Endothelial cell of umbilical vein (primary cell): ENCODE results near the gene GPR137C. TPM values are rescaled to one million over a fixed set of nuclear protein-coding genes. Genes with fewer than 3 reads are reported as not detected.

Experiments used
- BruUV-seq: library from RNA; stranded (reverse); fragments of 400-500 nt; replicated peaks from 2 replicates; lab custom pipeline; 2021; lab: Mats Ljungman, UMichigan
- CTCF ChIA-PET: fragments of 300-600, 350-600 bp; sonication (Branson Sonifier 250); formaldehyde crosslinking; loops from one replicate; lab custom pipeline; 2021; ENCODE audit warnings: antibody characterized with exemption, inconsistent platforms; lab: Charles Lee
- POLR2A ChIA-PET: fragments of 300-600, 350-600 bp; sonication (Branson Sonifier 250); formaldehyde crosslinking; loops from one replicate; lab custom pipeline; 2021; ENCODE audit warnings: antibody characterized with exemption, inconsistent platforms; lab: Charles Lee
- DNase-seq: peaks from one replicate; pipeline ENCODE4 v3.0.0-alpha.2; 2011; ENCODE audit warnings: low read depth, low spot score
- FAIRE-seq: peaks from 2 replicates; lab custom pipeline; 2011; peaks lifted over from hg19 to GRCh38; lab: Jason Lieb, UNC
- H2AFZ ChIP-seq: 2 replicates; pipeline ENCODE4 v1.6.0; 2012; ENCODE audit warnings: low read depth, low read length, control low read depth, inconsistent platforms
- H3K27ac ChIP-seq: 2 replicates; pipeline ENCODE4 v1.5.1; 2011; ENCODE audit warnings: low read depth, mild to moderate bottlenecking, control low read depth, low read length, moderate library complexity; ENCODE audit not compliant: insufficient read depth
- H3K27me3 ChIP-seq, 2 experiments: 2 replicates each; pipeline versions ENCODE4 v1.6.0 to v1.6.1; 2011; ENCODE audit warnings: low read length in 2 of 2, mixed read lengths in 1 of 2; ENCODE audit not compliant: control insufficient read depth in 2 of 2, insufficient read depth in 2 of 2
- H3K36me3 ChIP-seq, 2 experiments: 2 replicates in 1 of 2; 3 replicates in 1 of 2; pipeline ENCODE4 v1.5.1; 2011; ENCODE audit warnings: low read length in 2 of 2, mild to moderate bottlenecking in 1 of 2, moderate library complexity in 1 of 2; ENCODE audit not compliant: control insufficient read depth in 2 of 2, insufficient read depth in 2 of 2; ENCODE audit errors: extremely low read depth in 1 of 2
- H3K4me1 ChIP-seq: 3 replicates; pipeline ENCODE4 v1.5.1; 2011; ENCODE audit warnings: mild to moderate bottlenecking, low read length; ENCODE audit not compliant: control insufficient read depth, insufficient read depth; ENCODE audit errors: extremely low read depth
- H3K4me2 ChIP-seq: 2 replicates; pipeline ENCODE4 v1.6.1; 2011; ENCODE audit warnings: low read length, control low read depth, mixed read lengths; ENCODE audit not compliant: insufficient read depth
- H3K4me3 ChIP-seq, 3 experiments: fragments of 200-600 bp in 1 of 3; sonication (generic), shearing (Covaris generic) in 1 of 3; replicated peaks in 1 of 3; 2 replicates each; pipeline ENCODE4 v1.5.1; 2011 to 2016; ENCODE audit warnings: control low read depth in 3 of 3, low read length in 3 of 3, mild to moderate bottlenecking in 2 of 3, inconsistent platforms in 1 of 3, low read depth in 1 of 3, moderate library complexity in 1 of 3; ENCODE audit not compliant: insufficient read depth in 1 of 3
- H3K79me2 ChIP-seq: 2 replicates; pipeline ENCODE4 v1.6.0; 2012; ENCODE audit warnings: low read length, inconsistent platforms; ENCODE audit not compliant: control insufficient read depth, insufficient read depth
- H3K9ac ChIP-seq: replicated peaks from 2 replicates; pipeline ENCODE3; 2011; ENCODE audit warnings: low read length, control low read depth; ENCODE audit not compliant: insufficient read depth; ENCODE audit errors: extremely low read depth
- H3K9me1 ChIP-seq: replicated peaks from 3 replicates; pipeline ENCODE4 v1.6.0; 2011; ENCODE audit warnings: mild to moderate bottlenecking, low read length; ENCODE audit not compliant: control insufficient read depth, insufficient read depth; ENCODE audit errors: extremely low read depth
- H3K9me3 ChIP-seq: replicated peaks from 2 replicates; pipeline ENCODE4 v1.5.1; 2012; ENCODE audit warnings: low read length, inconsistent platforms; ENCODE audit not compliant: control insufficient read depth, insufficient read depth
- H4K20me1 ChIP-seq: replicated peaks from 2 replicates; pipeline ENCODE3; 2011; ENCODE audit warnings: mild to moderate bottlenecking, low read length; ENCODE audit not compliant: control insufficient read depth, insufficient read depth; ENCODE audit errors: extremely low read depth
- GATA2 ChIP-seq: IDR thresholded peaks from 2 replicates; pipeline ENCODE4 v1.7.0; 2011; ENCODE audit warnings: low read depth, mild to moderate bottlenecking, moderate library complexity, mixed read lengths, low read length; ENCODE audit not compliant: insufficient read length, insufficient read depth
- MYC ChIP-seq: IDR thresholded peaks from one replicate; pipeline ENCODE4 v1.6.1; 2011; ENCODE audit warnings: mild to moderate bottlenecking, low read depth, low read length
- POLR2A ChIP-seq: IDR thresholded peaks from 2 replicates; pipeline ENCODE4 v1.6.1; 2012; ENCODE audit warnings: low read depth, mild to moderate bottlenecking, control low read depth, low read length
- POLR2AphosphoS5 ChIP-seq: IDR thresholded peaks from 2 replicates; pipeline ENCODE4 v1.6.1; 2012; ENCODE audit warnings: low read depth, mild to moderate bottlenecking, control low read depth, low read length, moderate library complexity; ENCODE audit not compliant: insufficient read depth
- dilution Hi-C: fragments of 300-500 bp; cut with MboI; formaldehyde crosslinking; loops from one replicate; pipeline ENCODE4 v1.15.0; 2019; ENCODE audit warnings: low sequenced_read_pairs; ENCODE audit not compliant: extremely low pct_ligation_motif_present
- intact Hi-C: fragments of 100-400 bp; cut with micrococcal nuclease; formaldehyde crosslinking; loops from one replicate; pipeline ENCODE4 v1.10.0; 2022
- polyA plus RNA-seq, 4 experiments: library from polyadenylated mRNA; depleted of rRNA in 3 of 4; stranded (reverse) in 3 of 4; unstranded in 1 of 4; fragments of >200 nt; gene quantifications; 2 replicates each; pipeline versions ENCODE4 v1.2.1 to v1.2.3, GENCODE V29; 2011 to 2012; ENCODE audit warnings: missing spikeins in 1 of 4
- total RNA-seq: library from RNA; stranded (reverse); gene quantifications from 2 replicates; pipeline ENCODE4 v1.2.3, GENCODE V29; 2021
- TF ChIP-seq, protein P1 (sequence below): IDR thresholded peaks from 2 replicates; pipeline ENCODE4 v1.6.1; 2011; ENCODE audit not compliant: insufficient read depth, insufficient read length
- TF ChIP-seq, protein P2 (sequence below), 2 donors: IDR thresholded peaks; 1 replicate in 1 of 2; 2 replicates in 1 of 2; pipeline ENCODE4 v1.5.1; 2011; ENCODE audit warnings: low read length in 2 of 2, mild to moderate bottlenecking in 2 of 2, moderate library complexity in 2 of 2, control low read depth in 1 of 2, inconsistent platforms in 1 of 2, low read depth in 1 of 2; ENCODE audit not compliant: insufficient read depth in 1 of 2; ENCODE audit errors: extremely low read depth in 1 of 2

GPR137C gene
- total and polyA plus RNA-seq, 2 donors (not counting 3 experiments of a cell fraction or from before 2014, with no cell fraction given), result 1.5 to 5.7 TPM

DNA sequence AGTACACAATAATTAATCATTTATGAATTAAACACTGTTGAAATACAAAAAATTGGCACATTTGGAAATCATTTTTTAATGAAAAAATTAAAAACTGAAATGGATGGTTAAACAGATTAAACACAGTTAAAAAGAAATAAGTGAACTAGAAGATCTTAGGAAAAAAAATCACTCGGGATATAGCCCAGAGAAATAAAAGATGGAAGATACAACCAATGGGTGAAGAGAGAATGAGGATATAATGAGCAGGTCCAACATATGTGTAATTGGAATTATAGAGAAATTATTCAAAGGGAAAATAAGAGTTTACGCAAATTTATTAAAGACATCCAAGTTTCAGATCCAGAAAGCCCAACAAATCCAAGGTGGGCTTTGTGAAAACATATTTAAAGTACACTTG, 6.1 kb downstream of the GPR137C start:
- H3K9me3 ChIP-seq, result no peaks in the 10 kb centered on the region
- intact Hi-C loops, result loop anchor here (10.0 kb wide), 1 partner anchor 1894 kb away; the partner anchor contains the start of gene SAV1
- no peak overlapping the region for H3K9ac ChIP-seq
- H3K79me2 ChIP-seq, result no peaks in the 10 kb centered on the region
- no peak overlapping the region for H2AFZ ChIP-seq
- dilution Hi-C loops, result no loop called here
- H3K4me1 ChIP-seq, result peaks cover 6% of the 10 kb centered on the region
- no peak overlapping the region for H3K27ac ChIP-seq
- H3K9me1 ChIP-seq, result no peaks in the 10 kb centered on the region
- ChIA-PET CTCF (no interaction called here), POLR2A (no interaction called here)
- FAIRE-seq (no peak), DNase-seq (no peak)
- H3K27me3 ChIP-seq, result no peaks in the 10 kb centered on the region
- H4K20me1 ChIP-seq, result no peaks in the 10 kb centered on the region
- no peaks in the 10 kb centered on the region for H3K36me3 ChIP-seq
- no TSS peak for BruUV-seq
- no peak overlapping the region for H3K4me3 ChIP-seq
- TF ChIP-seq, protein P1, sequence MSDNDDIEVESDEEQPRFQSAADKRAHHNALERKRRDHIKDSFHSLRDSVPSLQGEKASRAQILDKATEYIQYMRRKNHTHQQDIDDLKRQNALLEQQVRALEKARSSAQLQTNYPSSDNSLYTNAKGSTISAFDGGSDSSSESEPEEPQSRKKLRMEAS, result no peak
- TF ChIP-seq, protein P2, sequence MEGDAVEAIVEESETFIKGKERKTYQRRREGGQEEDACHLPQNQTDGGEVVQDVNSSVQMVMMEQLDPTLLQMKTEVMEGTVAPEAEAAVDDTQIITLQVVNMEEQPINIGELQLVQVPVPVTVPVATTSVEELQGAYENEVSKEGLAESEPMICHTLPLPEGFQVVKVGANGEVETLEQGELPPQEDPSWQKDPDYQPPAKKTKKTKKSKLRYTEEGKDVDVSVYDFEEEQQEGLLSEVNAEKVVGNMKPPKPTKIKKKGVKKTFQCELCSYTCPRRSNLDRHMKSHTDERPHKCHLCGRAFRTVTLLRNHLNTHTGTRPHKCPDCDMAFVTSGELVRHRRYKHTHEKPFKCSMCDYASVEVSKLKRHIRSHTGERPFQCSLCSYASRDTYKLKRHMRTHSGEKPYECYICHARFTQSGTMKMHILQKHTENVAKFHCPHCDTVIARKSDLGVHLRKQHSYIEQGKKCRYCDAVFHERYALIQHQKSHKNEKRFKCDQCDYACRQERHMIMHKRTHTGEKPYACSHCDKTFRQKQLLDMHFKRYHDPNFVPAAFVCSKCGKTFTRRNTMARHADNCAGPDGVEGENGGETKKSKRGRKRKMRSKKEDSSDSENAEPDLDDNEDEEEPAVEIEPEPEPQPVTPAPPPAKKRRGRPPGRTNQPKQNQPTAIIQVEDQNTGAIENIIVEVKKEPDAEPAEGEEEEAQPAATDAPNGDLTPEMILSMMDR (IDR thresholded peaks at IDR 0.05; ENCODE audit: extremely low read depth in 1 of 2, insufficient read depth in 1 of 2, low read depth in 1 of 2, low read length in 2 of 2), result no peak
- TF ChIP-seq POLR2AphosphoS5 (no peak), POLR2A (no peak), MYC (no peak), GATA2 (no peak)
- no peak overlapping the region for H3K4me2 ChIP-seq
